PC-3 (cell line): ENCODE data around the gene MB.

Experiments
- CTCF ChIP-seq: fragments of 300-600 bp; sonication (generic); conservative IDR thresholded peaks from 2 replicates; pipeline ENCODE4 v1.5.1; 2017; ENCODE audit warnings: antibody characterized with exemption, low read depth, mild to moderate bottlenecking, low read length
- EZH2phosphoT487 ChIP-seq: fragments of 300-600 bp; sonication (generic); IDR thresholded peaks from 2 replicates; pipeline ENCODE4 v1.6.1; 2018; ENCODE audit warnings: mild to moderate bottlenecking, antibody characterized with exemption, low read length, borderline replicate concordance

GRCh38 chr22:35569916-35570315, 47.2 kb downstream of the MB start:
- TF ChIP-seq CTCF = no peak
- TF ChIP-seq EZH2phosphoT487 = no peak
